HCT116 (cell line): ENCODE measurements around the gene FAM47E. TPM values are rescaled to one million over a fixed set of nuclear protein-coding genes. Genes with fewer than 3 reads are reported as not detected.

Experiments
- ATAC-seq: fragments of 200-7000 bp; cut with Tn5 transposase; 2 replicates; pipeline ENCODE4 v1.9.1; 2020; ENCODE audit warnings: mild to moderate bottlenecking, moderate library complexity
- BruUV-seq: library from RNA; stranded (reverse); fragments of 400-500 nt; replicated peaks from 2 replicates; lab custom pipeline; 2021; lab: Mats Ljungman, UMichigan
- CTCF ChIA-PET: fragments of 300-600 bp; sonication (Branson Sonifier 250); formaldehyde crosslinking; loops from one replicate; lab custom pipeline; 2021; ENCODE audit warnings: antibody characterized with exemption; lab: Charles Lee
- POLR2A ChIA-PET: fragments of 300-600, 350-600 bp; sonication (Branson Sonifier 250); formaldehyde crosslinking; loops from one replicate; lab custom pipeline; 2021; ENCODE audit warnings: antibody characterized with exemption; lab: Charles Lee
- RAD21 ChIA-PET, 2 experiments: fragments of 300-600 bp; sonication (Branson Sonifier 250); formaldehyde crosslinking; loops; one replicate each; lab custom pipeline; 2023; ENCODE audit warnings: low total read pairs in 2 of 2; ENCODE audit not compliant: uncharacterized antibody in 2 of 2, unreplicated experiment in 2 of 2, low non-redundant PET in 1 of 2; lab: Charles Lee
- DNase-seq: peaks from one replicate; pipeline ENCODE4 v3.0.0-alpha.2; 2010; ENCODE audit warnings: low read depth, low spot score
- H2AFZ ChIP-seq: fragments of 200-600 bp; shearing (Covaris generic), sonication (generic); 2 replicates; pipeline ENCODE4 v1.6.1; 2017; ENCODE audit warnings: low read depth, mixed run types, mixed read lengths, antibody characterized with exemption, low read length; ENCODE audit not compliant: poor library complexity, severe bottlenecking
- H3K27ac ChIP-seq: 2 replicates; pipeline ENCODE4 v1.5.1; 2012; ENCODE audit warnings: low read depth, low read length
- H3K27me3 ChIP-seq: fragments of 200-600 bp; sonication (generic); 2 replicates; pipeline ENCODE4 v1.6.1; 2016; ENCODE audit warnings: mixed run types, low read length, mixed read lengths; ENCODE audit not compliant: insufficient read depth
- H3K36me3 ChIP-seq, 2 experiments: fragments of 200-500 bp in 1 of 2; fragments of 200-600 bp in 1 of 2; sonication (Bioruptor generic) in 1 of 2; sonication (generic) in 1 of 2; 2 replicates each; pipeline versions ENCODE4 v1.5.1 to v1.6.1; 2014 to 2016; ENCODE audit warnings: low read length in 2 of 2, inconsistent platforms in 1 of 2, mixed read lengths in 1 of 2, mixed run types in 1 of 2; ENCODE audit not compliant: insufficient read depth in 2 of 2, control insufficient read depth in 1 of 2
- H3K4me1 ChIP-seq, 2 experiments: fragments of 200-600 bp in 1 of 2; sonication (generic) in 1 of 2; 2 replicates each; pipeline versions ENCODE4 v1.5.1 to v1.6.1; 2012 to 2017; ENCODE audit warnings: low read length in 2 of 2, inconsistent platforms in 1 of 2, mild to moderate bottlenecking in 1 of 2, mixed read lengths in 1 of 2, mixed run types in 1 of 2, moderate library complexity in 1 of 2; ENCODE audit not compliant: insufficient read depth in 2 of 2, control insufficient read depth in 1 of 2
- H3K4me2 ChIP-seq: fragments of 200-600 bp; sonication (generic); 2 replicates; pipeline ENCODE4 v1.6.1; 2017; ENCODE audit warnings: mixed run types, low read length, mixed read lengths
- H3K4me3 ChIP-seq, 2 experiments: fragments of 200-600 bp in 1 of 2; sonication (generic) in 1 of 2; replicated peaks in 1 of 2; 2 replicates each; pipeline ENCODE4 v1.5.1; 2011 to 2016; ENCODE audit warnings: low read length in 2 of 2, control low read depth in 1 of 2, low read depth in 1 of 2, mild to moderate bottlenecking in 1 of 2, mixed read lengths in 1 of 2, mixed run types in 1 of 2
- H3K79me2 ChIP-seq: fragments of 200-600 bp; sonication (generic); 2 replicates; pipeline ENCODE4 v1.6.1; 2017; ENCODE audit warnings: mild to moderate bottlenecking, mixed run types, low read length, moderate library complexity, mixed read lengths; ENCODE audit not compliant: insufficient read depth
- H3K9ac ChIP-seq: fragments of 200-600 bp; sonication (generic); 2 replicates; pipeline ENCODE4 v1.6.1; 2016; ENCODE audit warnings: low read length, mixed read lengths
- H3K9me2 ChIP-seq: fragments of 200-600 bp; sonication (generic), shearing (Covaris generic); 2 replicates; pipeline ENCODE4 v1.6.1; 2017; ENCODE audit warnings: mixed run types, mild to moderate bottlenecking, moderate library complexity; ENCODE audit not compliant: insufficient read depth
- H3K9me3 ChIP-seq, 2 experiments: fragments of 200-500 bp in 1 of 2; fragments of 200-600 bp in 1 of 2; sonication (Bioruptor generic) in 1 of 2; sonication (generic) in 1 of 2; 2 replicates each; pipeline ENCODE4 v1.6.1; 2014 to 2017; ENCODE audit warnings: low read length in 2 of 2, mixed read lengths in 2 of 2, inconsistent platforms in 1 of 2, low read depth in 1 of 2, mild to moderate bottlenecking in 1 of 2, mixed run types in 1 of 2, moderate library complexity in 1 of 2; ENCODE audit not compliant: control insufficient read depth in 1 of 2, insufficient read depth in 1 of 2
- H4K20me1 ChIP-seq: fragments of 200-600 bp; sonication (generic), shearing (Covaris generic); 2 replicates; pipeline ENCODE4 v1.6.1; 2017; ENCODE audit warnings: mixed run types, mild to moderate bottlenecking, moderate library complexity; ENCODE audit not compliant: insufficient read depth
- CBX3 ChIP-seq: IDR thresholded peaks from 2 replicates; pipeline ENCODE4 v1.6.1; 2012; ENCODE audit warnings: low read depth
- CEBPB ChIP-seq: IDR thresholded peaks from 2 replicates; pipeline ENCODE4 v1.6.1; 2012; ENCODE audit warnings: low read depth
- EGR1 ChIP-seq: IDR thresholded peaks from 2 replicates; pipeline ENCODE4 v1.6.1; 2012; ENCODE audit warnings: low read depth
- EZH2 ChIP-seq: fragments of 200-600 bp; sonication (generic); IDR thresholded peaks from 2 replicates; pipeline ENCODE4 v1.6.1; 2017; ENCODE audit warnings: antibody characterized with exemption, mixed run types
- JUND ChIP-seq: IDR thresholded peaks from 2 replicates; pipeline ENCODE4 v1.6.1; 2012
- POLR2A ChIP-seq: IDR thresholded peaks from 2 replicates; pipeline ENCODE4 v1.7.0; 2011; ENCODE audit warnings: borderline replicate concordance; ENCODE audit not compliant: insufficient read depth, insufficient read length; ENCODE audit errors: extremely low read depth
- SP1 ChIP-seq: IDR thresholded peaks from 2 replicates; pipeline ENCODE4 v1.6.1; 2012; ENCODE audit warnings: low read depth
- YY1 ChIP-seq: IDR thresholded peaks from 2 replicates; pipeline ENCODE4 v1.6.1; 2011; ENCODE audit warnings: low read length, low read depth, moderate library complexity, mild to moderate bottlenecking; ENCODE audit not compliant: insufficient replicate concordance; ENCODE audit errors: extremely low read depth
- ZFX ChIP-seq: fragments of 450-650 bp; IDR thresholded peaks from 2 replicates; pipeline ENCODE4 v1.6.1; 2017
- ZNF274 ChIP-seq: fragments of 200-500 bp; sonication (Bioruptor generic); IDR thresholded peaks from 2 replicates; pipeline ENCODE4 v1.6.1; 2014; ENCODE audit warnings: mild to moderate bottlenecking, low read depth, low read length, inconsistent platforms
- intact Hi-C: fragments of 100-400 bp; cut with micrococcal nuclease; formaldehyde crosslinking; loops from 2 replicates; pipeline ENCODE4 v1.10.0; 2022
- total RNA-seq: library from RNA; stranded (reverse); gene quantifications from one replicate; pipeline ENCODE4 v1.2.1, GENCODE V29; 2021; ENCODE audit not compliant: unreplicated experiment
- TF ChIP-seq, protein P1 (sequence below): IDR thresholded peaks from 2 replicates; pipeline ENCODE4 v1.6.1; 2011; ENCODE audit warnings: mild to moderate bottlenecking, low read length, moderate library complexity; ENCODE audit not compliant: insufficient replicate concordance; ENCODE audit errors: extremely low read depth
- TF ChIP-seq, protein P2 (sequence below), 3 experiments: fragments of 200-600 bp in 1 of 3; sonication (generic) in 1 of 3; IDR thresholded peaks in 2 of 3; conservative IDR thresholded peaks in 1 of 3; 2 replicates each; pipeline ENCODE4 v1.5.1; 2012 to 2017; ENCODE audit warnings: low read depth in 2 of 3, low read length in 2 of 3, antibody characterized with exemption in 1 of 3, borderline replicate concordance in 1 of 3, control low read depth in 1 of 3, mild to moderate bottlenecking in 1 of 3, mixed read lengths in 1 of 3, mixed run types in 1 of 3, moderate library complexity in 1 of 3; ENCODE audit not compliant: insufficient read depth in 1 of 3

Gene FAM47E
- total RNA-seq, 1 experiment from 2014 or later = 0.91 TPM

DNA sequence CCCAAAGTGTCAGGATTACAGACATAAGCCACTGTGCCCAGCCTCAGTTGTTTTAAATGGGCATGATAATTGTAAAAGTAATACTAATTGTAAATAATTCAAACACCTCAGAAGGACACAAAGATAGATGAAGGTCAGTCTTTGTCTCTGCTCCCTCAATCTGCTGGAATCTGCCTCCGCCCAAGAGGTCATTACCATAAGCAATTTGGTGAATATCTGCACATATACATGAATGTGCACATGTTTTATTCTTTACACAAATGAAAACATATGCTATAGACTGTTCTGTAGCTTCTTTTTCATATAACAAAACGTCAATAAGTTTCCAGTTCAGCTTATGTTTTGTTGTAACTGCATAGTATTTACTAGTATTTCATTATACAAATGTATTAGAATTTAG, 62.0 kb downstream of the FAM47E start (continued):
- TF ChIP-seq, protein P1, sequence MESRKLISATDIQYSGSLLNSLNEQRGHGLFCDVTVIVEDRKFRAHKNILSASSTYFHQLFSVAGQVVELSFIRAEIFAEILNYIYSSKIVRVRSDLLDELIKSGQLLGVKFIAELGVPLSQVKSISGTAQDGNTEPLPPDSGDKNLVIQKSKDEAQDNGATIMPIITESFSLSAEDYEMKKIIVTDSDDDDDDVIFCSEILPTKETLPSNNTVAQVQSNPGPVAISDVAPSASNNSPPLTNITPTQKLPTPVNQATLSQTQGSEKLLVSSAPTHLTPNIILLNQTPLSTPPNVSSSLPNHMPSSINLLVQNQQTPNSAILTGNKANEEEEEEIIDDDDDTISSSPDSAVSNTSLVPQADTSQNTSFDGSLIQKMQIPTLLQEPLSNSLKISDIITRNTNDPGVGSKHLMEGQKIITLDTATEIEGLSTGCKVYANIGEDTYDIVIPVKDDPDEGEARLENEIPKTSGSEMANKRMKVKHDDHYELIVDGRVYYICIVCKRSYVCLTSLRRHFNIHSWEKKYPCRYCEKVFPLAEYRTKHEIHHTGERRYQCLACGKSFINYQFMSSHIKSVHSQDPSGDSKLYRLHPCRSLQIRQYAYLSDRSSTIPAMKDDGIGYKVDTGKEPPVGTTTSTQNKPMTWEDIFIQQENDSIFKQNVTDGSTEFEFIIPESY = no peak

DNA sequence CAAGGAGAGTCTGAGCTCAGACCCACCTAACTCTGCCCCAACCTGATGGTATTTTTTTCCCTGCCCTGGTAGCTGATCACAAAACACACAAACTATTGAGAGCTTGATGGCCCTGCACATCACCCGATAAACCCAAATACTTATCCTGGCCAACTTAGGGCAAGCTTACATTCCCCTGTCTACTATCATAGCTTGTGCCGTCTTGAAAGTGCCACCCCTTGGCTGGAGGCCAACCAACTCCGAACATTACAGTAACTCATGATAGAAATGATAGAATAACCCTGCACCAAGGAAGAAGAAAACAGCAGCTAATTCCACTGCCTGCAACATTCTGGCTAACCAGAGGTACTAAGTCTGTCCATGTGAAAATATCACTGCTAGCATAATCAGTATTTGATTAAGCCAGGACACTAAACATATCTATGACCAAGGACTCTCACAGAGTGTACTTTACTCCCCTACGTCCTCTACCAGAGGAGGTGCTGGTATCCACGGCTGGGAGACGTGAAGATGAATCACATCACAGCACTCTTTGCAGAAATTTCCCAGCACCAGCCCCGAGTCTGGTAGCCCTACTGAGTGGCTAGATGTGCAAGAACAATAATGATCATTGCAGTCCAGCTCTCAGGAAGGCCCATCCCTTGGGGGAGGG, 63.9 kb downstream of the FAM47E start:
- RAD21 ChIA-PET = no interaction called here
- BruUV-seq = no TSS peak
- H2AFZ ChIP-seq = no peak overlapping the region
- CTCF ChIA-PET = no interaction called here
- no peaks in the 10 kb centered on the region for H4K20me1 ChIP-seq
- ATAC-seq (no peak), DNase-seq (no peak)
- POLR2A ChIA-PET = interaction anchor here (0.6 kb wide), 1 partner anchor 136 kb away, joined by 3 read pairs; no protein-coding TSS in a partner anchor
- no peaks in the 10 kb centered on the region for H3K9me2 ChIP-seq
- no peak overlapping the region for H3K4me2 ChIP-seq
- no peaks in the 10 kb centered on the region for H3K79me2 ChIP-seq
- TF ChIP-seq ZNF274 = no peak
- no peak for TF ChIP-seq CBX3
- TF ChIP-seq EZH2 = no peak
- no peak for TF ChIP-seq CEBPB
- TF ChIP-seq JUND = no peak
- no peak for TF ChIP-seq SP1
- no peak for TF ChIP-seq POLR2A
- TF ChIP-seq, protein P2, sequence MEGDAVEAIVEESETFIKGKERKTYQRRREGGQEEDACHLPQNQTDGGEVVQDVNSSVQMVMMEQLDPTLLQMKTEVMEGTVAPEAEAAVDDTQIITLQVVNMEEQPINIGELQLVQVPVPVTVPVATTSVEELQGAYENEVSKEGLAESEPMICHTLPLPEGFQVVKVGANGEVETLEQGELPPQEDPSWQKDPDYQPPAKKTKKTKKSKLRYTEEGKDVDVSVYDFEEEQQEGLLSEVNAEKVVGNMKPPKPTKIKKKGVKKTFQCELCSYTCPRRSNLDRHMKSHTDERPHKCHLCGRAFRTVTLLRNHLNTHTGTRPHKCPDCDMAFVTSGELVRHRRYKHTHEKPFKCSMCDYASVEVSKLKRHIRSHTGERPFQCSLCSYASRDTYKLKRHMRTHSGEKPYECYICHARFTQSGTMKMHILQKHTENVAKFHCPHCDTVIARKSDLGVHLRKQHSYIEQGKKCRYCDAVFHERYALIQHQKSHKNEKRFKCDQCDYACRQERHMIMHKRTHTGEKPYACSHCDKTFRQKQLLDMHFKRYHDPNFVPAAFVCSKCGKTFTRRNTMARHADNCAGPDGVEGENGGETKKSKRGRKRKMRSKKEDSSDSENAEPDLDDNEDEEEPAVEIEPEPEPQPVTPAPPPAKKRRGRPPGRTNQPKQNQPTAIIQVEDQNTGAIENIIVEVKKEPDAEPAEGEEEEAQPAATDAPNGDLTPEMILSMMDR (IDR thresholded peaks at IDR 0.05 in 2 of 3, conservative IDR thresholded peaks at IDR 0.05 in 1 of 3; ENCODE audit: borderline replicate concordance in 1 of 3, insufficient read depth in 1 of 3, low read depth in 2 of 3, low read length in 2 of 3) = no peak
- no peak for TF ChIP-seq EGR1
- TF ChIP-seq ZFX = no peak
- no peak for TF ChIP-seq YY1
- intact Hi-C loops = no loop called here
- H3K9me3 ChIP-seq = no peaks in the 10 kb centered on the region
- H3K27ac ChIP-seq = no peak overlapping the region
- H3K4me3 ChIP-seq = no peak overlapping the region
- H3K36me3 ChIP-seq = no peaks in the 10 kb centered on the region
- no peaks in the 10 kb centered on the region for H3K27me3 ChIP-seq
- no peak overlapping the region for H3K9ac ChIP-seq
- H3K4me1 ChIP-seq = peaks cover 0 to 4% of the 10 kb centered on the region in 2 experiments; a peak in 1 of 4 replicates
